GM18520 (cell line): ENCODE measurements around the gene ADCY9.
"Not testable (repeated sequence)": the region's sequence is repeated elsewhere in the genome, so short reads cannot be mapped to it uniquely, and the experiment has no call there.

Experiments
- ATAC-seq: cut with Tn5 transposase; IDR thresholded peaks from one replicate; pipeline ENCODE4 v1.9.1; 2021; ENCODE audit not compliant: unreplicated experiment

Gene ADCY9

GRCh38 chr16:4116325-4117249 is at the start of gene ADCY9:
Gene ADCY9 (minus strand): TSS chr16:4116442. CDS start chr16:4115442, 1,000 bp downstream.
- peak; percentile 63 for ATAC-seq

DNA sequence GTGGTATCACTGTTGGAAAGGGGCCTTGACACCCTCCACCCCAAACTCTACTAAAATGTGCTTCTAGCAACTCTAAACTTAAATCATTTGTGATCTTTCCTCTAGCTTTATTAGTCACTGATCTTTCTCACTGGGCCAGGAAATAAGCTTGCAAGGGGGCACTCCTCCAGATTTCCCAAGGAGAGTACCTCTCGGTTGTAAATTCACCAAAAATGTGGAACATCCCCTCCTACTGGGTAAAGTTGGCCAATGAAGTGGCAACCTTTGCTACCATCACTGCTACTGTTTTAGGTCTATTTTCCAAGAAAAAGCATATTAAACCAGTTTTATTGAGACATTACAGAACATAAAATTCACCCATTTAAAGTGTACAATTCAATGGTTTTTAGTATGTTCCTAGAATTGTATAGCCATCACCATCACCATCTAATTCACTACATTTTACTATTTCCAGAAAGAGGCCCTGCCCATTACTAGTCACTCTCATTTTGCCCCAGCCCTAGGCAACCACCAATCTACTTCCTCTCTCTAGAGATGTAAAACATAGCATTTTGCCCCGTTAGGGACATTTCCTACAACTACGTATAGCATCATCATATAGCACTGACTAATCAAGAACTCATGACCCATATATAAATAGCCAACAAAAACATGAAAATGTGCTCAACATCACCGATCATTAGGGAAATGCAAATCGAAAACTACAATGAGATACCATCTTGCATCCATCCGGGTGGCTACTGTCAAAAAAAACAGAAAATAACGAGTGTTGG is 44.6 kb upstream of the ADCY9 start:
- peak; percentile 89 for ATAC-seq

DNA sequence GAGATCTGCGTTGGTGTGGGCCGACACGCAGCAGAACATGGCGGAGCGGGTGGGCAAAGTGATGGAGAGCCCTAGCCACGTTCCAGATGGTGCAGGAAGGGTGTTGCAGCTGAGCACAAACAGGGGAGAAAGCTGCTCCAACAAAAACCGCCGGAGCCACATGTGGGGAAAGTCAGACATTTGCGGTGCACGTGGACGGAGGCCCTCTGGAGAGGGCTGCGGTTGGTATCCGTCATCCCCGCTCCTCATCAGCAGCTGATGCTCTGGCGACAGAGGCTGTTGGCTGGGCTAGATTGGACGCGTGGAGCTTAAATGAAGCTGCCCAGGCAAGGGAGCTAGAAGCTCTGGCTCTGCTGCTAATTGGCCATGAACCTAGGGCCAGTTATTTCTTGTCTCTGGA is 43.5 kb upstream of the ADCY9 start:
- no peak for ATAC-seq

DNA sequence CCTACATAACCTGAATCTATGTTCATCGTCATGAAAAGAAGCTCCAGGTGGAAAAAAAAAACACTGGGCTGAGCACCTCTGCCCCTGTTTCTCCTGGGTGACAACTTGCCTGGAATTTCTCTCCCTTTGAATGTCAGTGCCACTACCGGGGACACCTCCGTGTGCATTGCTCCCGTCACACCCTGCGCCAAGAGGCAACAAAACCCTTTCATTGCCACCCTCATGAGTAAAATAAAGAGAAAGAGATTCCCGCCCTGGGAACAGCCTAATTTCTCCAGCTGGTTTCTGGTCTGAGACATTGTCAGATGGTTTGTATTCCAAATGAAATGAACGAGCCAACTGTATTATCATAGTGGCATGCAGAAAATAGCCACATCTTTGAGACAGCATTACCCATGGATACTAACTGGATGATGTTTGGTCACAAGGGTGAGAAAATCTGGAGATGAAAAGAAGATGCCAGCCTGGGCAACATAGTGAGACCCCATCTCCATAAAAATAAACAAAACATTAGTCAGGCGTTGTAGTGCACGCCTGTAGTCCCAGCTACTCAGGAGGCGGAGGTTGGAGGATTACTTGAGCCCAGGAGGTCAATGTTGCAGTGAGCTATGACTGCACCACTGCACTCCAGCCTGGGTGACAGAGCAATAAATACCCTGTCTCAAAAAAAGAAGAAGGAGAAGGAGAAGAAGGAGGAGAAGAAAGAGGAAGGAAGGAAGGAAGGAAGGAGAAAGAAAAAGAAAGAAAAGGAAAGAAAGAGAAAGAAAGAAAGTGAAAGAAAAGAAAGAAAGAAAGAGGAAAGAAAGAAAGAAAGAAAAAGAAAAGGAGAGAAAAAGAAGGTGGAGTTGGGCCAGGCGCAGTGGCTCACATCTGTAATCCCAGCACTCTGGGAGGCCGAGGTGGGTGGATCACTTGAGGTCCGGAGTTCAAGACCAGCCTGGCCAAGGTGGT is 42.2 kb upstream of the ADCY9 start:
- no peak for ATAC-seq

GRCh38 chr16:4157376-4157825 is 41.2 kb upstream of the ADCY9 start:
- no peak for ATAC-seq

- ATAC-seq = not testable (repeated sequence)
Measured at GRCh38 chr16:4156503-4156902, 40.3 kb upstream of the ADCY9 start.

- not testable (repeated sequence) for ATAC-seq
Measured at GRCh38 chr16:4153364-4153763, 37.1 kb upstream of the ADCY9 start.

GRCh38 chr16:4152267-4152666 is 36.0 kb upstream of the ADCY9 start:
- no peak for ATAC-seq

GRCh38 chr16:4147236-4147635 is 31.0 kb upstream of the ADCY9 start:
- ATAC-seq = no peak

- no peak for ATAC-seq
Measured at GRCh38 chr16:4142268-4142667, 26.0 kb upstream of the ADCY9 start.

DNA sequence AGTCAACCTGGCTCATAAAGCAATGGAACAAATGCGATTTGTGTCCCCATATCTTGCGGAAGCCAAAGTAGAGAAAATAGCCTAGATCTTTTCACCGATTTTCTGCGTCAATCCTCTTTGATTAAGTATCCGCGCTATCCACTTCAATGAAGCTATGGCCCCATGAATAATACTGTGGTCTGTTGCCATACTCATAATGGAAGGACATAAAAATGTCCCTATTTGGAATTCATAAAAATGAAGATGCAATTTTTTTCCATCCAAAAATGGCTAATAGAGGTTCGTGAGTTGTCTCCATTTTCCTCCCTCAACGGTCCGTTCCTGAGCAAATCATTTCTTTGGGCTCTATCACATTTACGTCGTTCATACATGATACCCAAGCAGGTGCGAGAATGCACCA is 25.4 kb upstream of the ADCY9 start:
- ATAC-seq = no peak

GRCh38 chr16:4140652-4141051 is 24.4 kb upstream of the ADCY9 start:
- ATAC-seq = no peak

DNA sequence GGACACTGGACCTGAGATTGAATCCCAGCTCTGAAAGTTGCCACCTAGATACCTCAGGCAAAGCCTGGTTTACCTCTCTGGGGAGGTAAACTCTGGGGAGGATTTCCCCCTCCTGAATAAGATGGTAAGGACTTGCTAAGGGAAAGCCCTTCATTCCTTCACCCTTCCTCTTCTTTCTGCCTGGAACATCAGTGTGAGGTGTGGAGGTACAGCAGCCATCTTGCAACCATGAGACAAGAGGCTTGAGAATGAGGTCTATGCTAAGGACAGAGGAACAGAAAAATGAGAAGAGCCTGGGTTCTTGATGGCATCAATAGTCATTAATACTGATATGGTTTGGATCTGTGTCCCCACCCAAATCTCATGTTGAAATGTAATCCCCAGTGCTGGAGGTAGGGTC is 23.7 kb upstream of the ADCY9 start:
- no peak for ATAC-seq

DNA sequence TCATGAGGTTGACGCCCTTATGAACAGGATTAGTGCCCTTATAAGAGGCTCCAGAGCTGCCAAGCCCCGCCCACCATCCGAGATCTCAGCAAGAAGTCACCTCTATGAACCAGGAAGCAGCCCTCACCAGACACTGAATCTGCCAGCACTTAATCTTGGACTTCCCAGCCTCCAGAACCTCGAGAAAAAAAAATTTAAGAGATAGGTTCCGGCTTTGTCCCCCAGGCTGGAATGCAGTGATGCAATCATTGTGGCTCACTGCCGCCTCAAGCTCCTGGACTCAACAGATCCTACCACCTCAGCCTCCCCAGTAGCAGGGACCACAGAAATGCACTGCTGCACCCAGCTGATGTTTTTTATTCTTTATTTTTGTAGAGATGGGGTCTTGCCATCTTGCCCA is 22.5 kb upstream of the ADCY9 start:
- ATAC-seq = no peak

DNA sequence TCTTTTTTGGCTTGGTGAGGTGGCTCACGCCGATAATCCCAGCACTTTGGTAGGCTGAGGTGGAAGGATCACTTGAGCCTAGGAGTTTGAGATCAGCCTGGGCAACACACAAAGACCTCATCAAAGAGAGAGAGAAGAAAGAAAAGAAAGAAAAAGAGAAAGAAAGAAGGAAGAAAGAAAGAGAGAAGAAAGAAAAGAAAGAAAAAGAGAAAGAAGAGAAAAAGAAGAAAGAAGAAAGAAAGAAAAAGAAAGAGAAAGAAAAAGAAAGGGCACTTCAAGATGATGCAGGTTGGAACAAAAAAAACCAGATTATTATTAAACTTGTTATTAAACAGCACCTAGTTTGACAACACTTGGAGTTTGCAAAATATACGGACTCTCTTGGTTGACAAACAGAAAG is 21.2 kb upstream of the ADCY9 start:
- ATAC-seq = no peak

GRCh38 chr16:4136229-4136813 is 20.1 kb upstream of the ADCY9 start:
- ATAC-seq = no peak

DNA sequence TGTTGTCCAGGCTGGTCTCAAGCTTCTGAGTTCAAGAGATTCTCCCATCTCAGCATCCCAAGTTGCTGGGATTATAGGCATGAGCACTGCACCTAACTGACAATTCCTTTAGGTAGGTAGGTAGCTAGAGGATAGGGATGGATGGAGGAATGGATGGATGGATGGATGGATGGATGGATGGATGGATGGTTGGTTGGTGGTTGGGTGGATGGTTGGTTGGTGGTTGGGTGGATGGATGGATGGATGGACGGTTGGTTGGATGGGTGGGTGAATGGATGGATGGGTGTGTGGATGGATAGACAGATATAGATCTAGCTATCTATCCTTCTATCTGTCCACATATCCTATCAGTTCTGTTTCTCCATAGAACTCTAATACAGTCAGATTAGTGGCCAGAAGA is 19.3 kb upstream of the ADCY9 start:
- no peak for ATAC-seq

DNA sequence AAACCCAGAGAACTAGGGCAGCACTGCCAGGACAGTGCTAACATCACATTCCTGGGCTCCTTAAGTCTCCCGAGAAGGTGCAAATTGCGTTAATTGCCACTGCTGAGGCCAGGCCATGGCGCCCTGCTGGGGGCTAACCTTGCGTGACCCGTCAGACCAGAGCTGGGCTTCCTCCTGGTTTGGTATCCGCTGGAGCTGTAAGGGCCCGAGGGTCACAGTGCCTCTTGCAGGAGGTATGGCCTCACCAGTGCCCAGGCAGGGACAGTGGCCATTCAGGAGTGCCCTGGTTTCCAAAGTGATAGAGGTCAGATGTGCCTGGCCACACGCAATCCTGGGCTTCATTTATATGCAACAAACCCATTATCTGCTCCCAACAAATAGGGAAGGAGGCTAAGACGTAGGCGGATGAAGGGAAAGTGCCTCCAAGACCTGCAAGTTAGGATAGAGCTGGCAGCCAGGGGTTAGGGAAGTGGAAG is 17.7 kb upstream of the ADCY9 start:
- no peak for ATAC-seq

DNA sequence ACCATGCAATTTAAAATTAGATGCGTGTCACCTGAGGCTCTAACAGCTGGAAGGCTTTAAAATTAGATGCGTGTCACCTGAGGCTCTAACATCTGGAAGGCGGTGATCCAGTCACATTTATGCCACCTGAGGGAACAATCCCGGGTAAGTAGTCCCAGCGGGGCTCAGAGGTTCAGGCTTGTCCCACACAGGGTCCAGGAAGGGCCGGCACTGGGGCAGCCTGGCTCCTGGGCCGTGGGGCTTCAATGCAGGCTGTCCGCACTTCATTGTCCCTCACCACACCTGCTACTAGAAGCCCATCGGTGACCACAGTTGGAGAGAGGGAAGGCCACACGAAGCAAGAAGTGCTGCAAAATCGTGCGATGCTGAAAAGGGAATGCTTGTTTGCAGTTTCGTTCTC is 15.4 kb upstream of the ADCY9 start:
- no peak for ATAC-seq

GRCh38 chr16:4124535-4125294 is 8.5 kb upstream of the ADCY9 start:
- no peak for ATAC-seq
